ENCODE data around the gene CACNG4.

GRCh38 chr17:66943484-66943883 is 21.0 kb upstream of the CACNG4 start:
- TF ChIP-seq, protein P1, sequence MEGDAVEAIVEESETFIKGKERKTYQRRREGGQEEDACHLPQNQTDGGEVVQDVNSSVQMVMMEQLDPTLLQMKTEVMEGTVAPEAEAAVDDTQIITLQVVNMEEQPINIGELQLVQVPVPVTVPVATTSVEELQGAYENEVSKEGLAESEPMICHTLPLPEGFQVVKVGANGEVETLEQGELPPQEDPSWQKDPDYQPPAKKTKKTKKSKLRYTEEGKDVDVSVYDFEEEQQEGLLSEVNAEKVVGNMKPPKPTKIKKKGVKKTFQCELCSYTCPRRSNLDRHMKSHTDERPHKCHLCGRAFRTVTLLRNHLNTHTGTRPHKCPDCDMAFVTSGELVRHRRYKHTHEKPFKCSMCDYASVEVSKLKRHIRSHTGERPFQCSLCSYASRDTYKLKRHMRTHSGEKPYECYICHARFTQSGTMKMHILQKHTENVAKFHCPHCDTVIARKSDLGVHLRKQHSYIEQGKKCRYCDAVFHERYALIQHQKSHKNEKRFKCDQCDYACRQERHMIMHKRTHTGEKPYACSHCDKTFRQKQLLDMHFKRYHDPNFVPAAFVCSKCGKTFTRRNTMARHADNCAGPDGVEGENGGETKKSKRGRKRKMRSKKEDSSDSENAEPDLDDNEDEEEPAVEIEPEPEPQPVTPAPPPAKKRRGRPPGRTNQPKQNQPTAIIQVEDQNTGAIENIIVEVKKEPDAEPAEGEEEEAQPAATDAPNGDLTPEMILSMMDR (IDR thresholded peaks at IDR 0.05) = no peak
- no peak for TF ChIP-seq POLR2AphosphoS5 (IDR thresholded peaks at IDR 0.05; ENCODE audit: low read depth, low read length)

Measured in Panc1 (cell line).